ENCODE results near the gene FAM163B. TPM values are rescaled to one million over a fixed set of nuclear protein-coding genes. Genes with fewer than 3 reads are reported as not detected.

The FAM163B gene
- total RNA-seq, 1 donor, result not detected

- no peak for TF ChIP-seq CTCF (IDR thresholded peaks at IDR 0.05; ENCODE audit: insufficient read depth, low read length)
- no peak for DNase-seq (ENCODE audit: low read depth)
- no peak overlapping the region for H3K4me3 ChIP-seq (ENCODE audit: low read depth, low read length)
Measured at GRCh38 chr9:133553123-133553522, 56.1 kb downstream of the FAM163B start.

- TF ChIP-seq CTCF (IDR thresholded peaks at IDR 0.05; ENCODE audit: insufficient read depth, low read length), result no peak
- H3K4me3 ChIP-seq (ENCODE audit: low read depth, low read length), result no peak overlapping the region
- no peak for DNase-seq (ENCODE audit: low read depth)
Measured at GRCh38 chr9:133552236-133552635, 57.0 kb downstream of the FAM163B start.

GRCh38 chr9:133551446-133551845 lies 57.7 kb downstream of the FAM163B start:
- no peak for DNase-seq (ENCODE audit: low read depth)

GRCh38 chr9:133547116-133547515 lies 62.1 kb downstream of the FAM163B start:
- no peak overlapping the region for H3K4me3 ChIP-seq (ENCODE audit: low read depth, low read length)
- TF ChIP-seq CTCF (IDR thresholded peaks at IDR 0.05; ENCODE audit: insufficient read depth, low read length), result no peak
- DNase-seq (ENCODE audit: low read depth), result no peak

More at GRCh38 chr9:133551446-133551845, 57.7 kb downstream of the FAM163B start:
- no peak for TF ChIP-seq CTCF (IDR thresholded peaks at IDR 0.05; ENCODE audit: insufficient read depth, low read length)
- no peak overlapping the region for H3K4me3 ChIP-seq (ENCODE audit: low read depth, low read length)

- no peak for TF ChIP-seq CTCF (IDR thresholded peaks at IDR 0.05; ENCODE audit: insufficient read depth, low read length)
Measured at GRCh38 chr9:133546287-133546680, 62.9 kb downstream of the FAM163B start.

GRCh38 chr9:133545494-133546286 lies 63.5 kb downstream of the FAM163B start:
- no peak for DNase-seq (ENCODE audit: low read depth)
- no peak for TF ChIP-seq CTCF (IDR thresholded peaks at IDR 0.05; ENCODE audit: insufficient read depth, low read length)

More at GRCh38 chr9:133546287-133546680, 62.9 kb downstream of the FAM163B start:
- no peak overlapping the region for H3K4me3 ChIP-seq (ENCODE audit: low read depth, low read length)
- no peak for DNase-seq (ENCODE audit: low read depth)

More at GRCh38 chr9:133545494-133546286, 63.5 kb downstream of the FAM163B start:
- no peak overlapping the region for H3K4me3 ChIP-seq (ENCODE audit: low read depth, low read length)

Measured in fibroblast of the aortic adventitia (primary cell).